Hepatocyte (in vitro differentiated cells): Measurements from ENCODE around the gene CHST11.

Experiments used
- CTCF ChIP-seq: fragments of 200-600 bp; sonication (generic); IDR thresholded peaks from 2 replicates; pipeline ENCODE4 v1.5.1; 2016; ENCODE audit warnings: antibody characterized with exemption, mild to moderate bottlenecking; ENCODE audit not compliant: poor library complexity
- EZH2 ChIP-seq: fragments of 200-600 bp; sonication (generic); IDR thresholded peaks from 2 replicates; pipeline ENCODE4 v1.6.1; 2016; ENCODE audit warnings: antibody characterized with exemption, mild to moderate bottlenecking, borderline replicate concordance
- EZH2phosphoT487 ChIP-seq: fragments of 200-600 bp; sonication (generic); IDR thresholded peaks from one replicate; pipeline ENCODE4 v1.6.1; 2018; ENCODE audit warnings: antibody characterized with exemption, mild to moderate bottlenecking, low read depth, moderate library complexity; ENCODE audit not compliant: unreplicated experiment, severe bottlenecking

GRCh38 chr12:104627231-104627989 is 170.7 kb downstream of the CHST11 start:
- no peak for TF ChIP-seq CTCF
- TF ChIP-seq EZH2: no peak
- no peak for TF ChIP-seq EZH2phosphoT487
